GM19372 (cell line): Measurements from ENCODE around the gene TFAP2D.

Experiments
- ATAC-seq: cut with Tn5 transposase; IDR thresholded peaks from one replicate; pipeline ENCODE4 v1.9.1; 2021; ENCODE audit warnings: mild to moderate bottlenecking, low read depth, moderate library complexity; ENCODE audit not compliant: unreplicated experiment

TFAP2D gene

DNA sequence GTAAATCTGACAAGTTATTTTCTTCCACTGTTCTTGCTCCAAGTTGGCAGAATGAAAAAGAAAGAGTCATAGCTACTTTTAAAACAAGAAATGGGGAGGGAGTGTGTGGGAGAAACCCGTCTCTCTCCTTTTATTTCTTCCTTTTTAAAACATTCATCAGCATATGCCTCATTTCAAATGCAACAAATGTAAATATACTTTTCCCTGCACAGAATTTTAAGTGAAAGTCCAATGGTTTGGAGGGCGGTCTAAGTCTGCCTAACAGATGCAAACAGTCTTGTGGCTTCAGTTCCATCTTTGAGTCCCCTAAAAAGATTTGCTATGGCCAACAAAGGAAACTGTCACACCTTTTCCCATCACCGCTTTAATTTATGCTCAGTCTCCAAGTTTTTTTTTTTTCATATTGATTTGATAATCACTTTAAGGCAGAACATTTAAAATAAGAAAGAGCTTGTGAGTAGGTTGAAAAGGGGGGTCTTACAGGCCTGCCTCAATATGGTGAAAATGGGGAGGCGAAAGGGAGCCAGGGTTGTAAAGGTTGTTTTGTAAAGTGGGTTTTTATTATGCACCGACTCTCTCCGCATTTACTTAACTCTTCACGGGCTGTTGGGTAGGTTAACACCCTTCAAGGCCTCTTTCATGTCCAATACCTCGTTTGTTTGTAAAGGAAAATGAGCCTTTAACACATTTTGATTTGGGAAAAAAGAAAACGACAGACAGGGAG is 4.6 kb downstream of the TFAP2D start:
- no peak for ATAC-seq

- no peak for ATAC-seq
These were observed 5.2 kb downstream of the TFAP2D start for GRCh38 chr6:50718566-50718965.

DNA sequence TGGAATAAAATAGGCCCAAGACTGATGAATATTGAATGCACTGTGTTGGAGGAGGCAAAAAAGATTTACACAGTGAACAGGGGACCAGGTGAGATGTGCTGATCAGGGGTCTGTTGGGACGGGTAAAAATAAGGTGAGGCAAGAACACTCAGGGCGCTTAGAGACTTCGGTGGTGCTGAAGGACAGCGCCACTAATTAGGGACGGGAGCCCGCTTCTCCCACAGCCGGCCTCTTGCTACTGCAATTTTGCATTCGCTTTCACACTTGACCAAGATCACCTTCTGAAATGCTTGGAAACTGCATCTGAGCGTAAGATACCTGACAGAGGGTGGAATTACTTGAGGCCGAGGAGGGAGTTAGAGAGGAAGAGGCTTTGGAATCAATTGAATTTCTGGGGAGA is 7.3 kb downstream of the TFAP2D start:
- no peak for ATAC-seq

DNA sequence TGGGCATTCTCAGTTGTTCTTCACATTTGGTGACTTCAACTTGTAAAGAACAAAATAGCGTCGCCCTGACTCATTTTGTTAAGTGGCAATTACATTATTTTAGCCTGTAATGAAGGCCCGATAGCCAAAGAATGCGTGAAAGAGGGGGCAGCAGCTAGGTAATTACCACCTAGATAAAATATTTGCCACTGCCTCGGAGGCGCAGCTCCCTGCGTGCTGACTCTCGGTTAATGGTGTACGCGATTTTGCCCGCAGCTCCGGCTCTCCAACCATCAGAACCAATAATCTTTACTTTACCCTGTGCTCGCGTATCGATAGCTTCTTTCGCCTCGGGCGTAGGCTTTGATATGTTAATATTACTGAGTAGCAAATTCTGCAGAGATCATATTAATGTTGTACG is 8.7 kb downstream of the TFAP2D start:
- no peak for ATAC-seq

DNA sequence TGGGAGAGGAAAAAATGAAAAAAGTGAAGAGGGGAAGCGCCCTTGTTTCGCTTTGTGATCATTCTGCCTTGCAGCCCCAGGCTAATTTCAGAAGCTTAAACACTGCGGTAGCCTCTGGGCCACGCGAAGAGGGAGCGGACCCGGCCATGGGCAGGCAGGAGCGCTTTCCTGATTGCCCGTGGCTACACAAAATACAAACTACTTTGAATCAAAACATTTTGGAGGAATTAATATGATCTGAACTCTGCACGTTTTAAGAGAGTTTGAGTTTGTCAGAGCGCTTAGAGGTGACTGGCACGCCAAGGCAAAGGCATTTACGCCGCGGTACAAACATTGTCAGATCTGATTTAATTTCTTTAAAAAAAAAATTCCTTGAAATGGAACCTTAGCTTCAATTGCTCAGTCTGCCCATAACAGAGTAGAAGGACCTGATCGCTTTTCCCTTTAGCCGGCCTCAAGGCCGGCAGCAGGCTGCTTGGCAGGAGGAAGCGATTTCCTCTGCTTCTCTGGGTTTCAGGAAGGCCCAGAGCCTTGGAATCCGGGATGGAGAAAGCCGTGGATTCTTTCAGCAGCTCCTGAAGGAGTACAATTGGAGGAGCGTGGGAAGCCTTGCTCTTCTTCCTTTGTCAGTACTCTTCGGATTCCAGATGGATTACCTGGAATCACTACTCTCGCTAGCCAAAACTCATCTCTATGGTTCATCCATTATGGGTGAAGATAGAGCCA is 9.7 kb downstream of the TFAP2D start:
- ATAC-seq = no peak

DNA sequence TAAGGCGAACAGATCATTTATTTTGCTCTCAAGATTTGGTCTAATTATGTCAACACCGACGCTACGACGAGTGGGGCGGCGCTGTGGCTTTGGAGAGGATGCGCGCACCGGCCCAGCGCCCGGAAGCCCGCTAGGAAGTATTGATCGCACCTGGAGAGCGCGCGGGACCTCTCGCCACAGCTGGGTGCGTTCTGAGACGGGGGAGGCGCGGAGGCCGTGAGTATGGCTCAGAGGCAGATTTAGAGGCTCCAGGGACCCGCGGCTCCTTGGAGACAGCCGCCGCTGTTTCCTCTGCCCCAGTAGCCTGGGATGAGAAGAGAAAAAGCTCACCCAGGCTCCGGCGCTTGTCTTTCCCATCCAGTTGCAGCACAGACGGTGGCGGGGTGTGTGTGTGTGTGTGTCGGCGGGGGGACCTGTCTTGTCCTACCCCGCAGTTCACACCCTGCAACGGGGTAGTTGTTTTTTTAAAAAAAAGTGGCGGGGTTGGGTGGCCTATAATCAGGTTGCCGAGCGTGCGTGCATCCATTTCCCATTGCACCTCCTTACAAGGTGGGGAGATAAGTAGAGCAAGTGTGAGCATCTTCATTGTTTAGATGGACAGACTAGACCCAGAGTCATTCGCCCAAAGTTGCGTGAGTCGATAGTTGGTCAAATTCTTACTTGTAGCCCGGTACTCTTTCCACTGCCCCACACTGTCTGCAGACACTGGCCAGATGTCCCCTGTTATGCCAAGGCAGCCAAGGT is 11.2 kb downstream of the TFAP2D start:
- no peak for ATAC-seq

DNA sequence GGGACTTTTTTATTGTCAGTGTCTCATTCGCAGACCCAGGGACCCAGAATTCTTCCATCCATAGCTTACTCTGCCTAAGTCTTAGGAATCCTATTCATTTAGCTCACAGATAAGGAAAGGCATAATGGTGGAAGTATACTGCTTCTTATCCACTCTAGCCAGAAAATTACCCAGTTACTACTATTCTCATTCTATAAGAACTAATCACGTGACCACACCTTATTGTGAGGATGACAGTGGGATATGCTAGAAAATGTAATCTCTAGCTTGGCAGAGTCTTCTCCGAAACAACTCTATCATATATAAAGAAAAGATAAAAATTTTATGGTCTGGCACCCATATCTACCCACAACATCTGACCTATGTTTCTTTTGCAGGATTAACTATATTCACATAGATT is 21.2 kb downstream of the TFAP2D start:
- ATAC-seq = no peak

DNA sequence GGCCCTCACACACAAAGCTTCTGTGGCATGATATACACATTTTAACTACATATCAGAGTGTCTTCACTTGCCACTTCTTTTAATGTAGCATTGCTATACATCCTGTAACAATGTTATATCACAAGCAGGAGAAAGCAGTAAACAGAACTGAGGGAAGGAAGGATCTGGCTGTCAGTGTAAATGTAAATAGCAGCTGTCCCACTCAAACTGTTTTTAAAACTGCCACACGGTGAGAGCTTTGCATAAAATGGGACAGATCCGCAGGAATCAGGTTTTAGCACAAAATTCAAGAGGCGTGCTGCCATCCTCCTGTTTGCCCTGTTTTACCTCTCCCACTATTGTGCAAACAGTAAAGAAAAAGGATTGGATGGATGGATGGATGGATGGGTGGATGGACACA is 28.8 kb downstream of the TFAP2D start:
- no peak for ATAC-seq

DNA sequence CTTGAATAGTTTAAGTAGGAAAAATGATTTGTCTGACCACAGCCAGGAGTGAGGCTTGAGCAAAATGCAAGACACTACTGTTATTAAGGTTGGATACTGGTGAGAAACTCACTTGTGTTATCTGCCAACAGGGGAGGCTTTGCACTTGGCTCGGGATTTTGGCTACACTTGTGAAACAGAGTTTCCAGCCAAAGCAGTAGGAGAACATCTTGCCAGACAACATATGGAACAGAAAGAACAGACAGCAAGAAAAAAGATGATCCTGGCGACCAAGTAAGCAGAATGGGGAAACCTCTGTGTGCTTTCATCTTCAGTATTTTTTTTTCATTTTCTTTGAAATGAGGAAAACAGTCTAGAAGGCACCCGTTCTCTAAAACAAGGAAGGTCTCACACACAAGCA is 31.6 kb downstream of the TFAP2D start:
- no peak for ATAC-seq

DNA sequence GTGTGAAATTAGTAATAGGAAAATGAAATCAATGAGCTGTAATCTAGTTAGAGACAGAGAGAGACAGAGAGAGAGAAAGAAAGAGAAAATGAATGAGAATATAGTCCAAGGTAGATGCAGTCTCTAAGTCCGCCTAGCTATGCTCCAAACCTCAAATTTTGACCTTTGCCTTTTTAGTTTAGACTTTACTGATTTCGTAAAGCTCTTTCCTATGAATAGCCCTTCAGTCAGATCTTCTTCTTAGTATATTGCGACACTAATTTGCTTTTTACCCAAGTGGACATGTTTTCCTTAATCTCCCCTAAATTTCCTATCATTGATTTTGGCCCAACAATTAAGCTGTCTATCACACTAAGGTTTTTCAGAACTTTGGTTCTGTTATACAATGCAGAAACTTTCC is 49.5 kb downstream of the TFAP2D start:
- ATAC-seq = no peak

DNA sequence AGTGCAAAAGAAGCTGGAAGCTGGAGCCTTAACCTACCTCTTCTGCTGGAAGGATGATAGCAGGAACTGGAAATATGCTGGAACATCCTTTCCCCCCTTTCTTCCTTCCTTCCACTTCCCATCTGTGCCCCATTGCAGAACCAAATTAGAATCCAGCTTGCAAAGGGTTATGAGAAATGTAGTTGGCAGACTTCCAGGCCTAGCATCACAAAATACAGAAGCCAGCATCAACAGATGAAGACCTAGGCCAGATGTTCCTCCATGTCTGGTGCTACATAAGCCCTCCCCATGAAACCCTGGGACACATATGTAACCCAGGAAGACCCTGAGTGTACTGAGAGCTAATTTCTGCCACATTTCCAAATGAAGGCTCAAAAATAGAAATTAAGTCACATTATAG is 65.4 kb downstream of the TFAP2D start:
- no peak for ATAC-seq

DNA sequence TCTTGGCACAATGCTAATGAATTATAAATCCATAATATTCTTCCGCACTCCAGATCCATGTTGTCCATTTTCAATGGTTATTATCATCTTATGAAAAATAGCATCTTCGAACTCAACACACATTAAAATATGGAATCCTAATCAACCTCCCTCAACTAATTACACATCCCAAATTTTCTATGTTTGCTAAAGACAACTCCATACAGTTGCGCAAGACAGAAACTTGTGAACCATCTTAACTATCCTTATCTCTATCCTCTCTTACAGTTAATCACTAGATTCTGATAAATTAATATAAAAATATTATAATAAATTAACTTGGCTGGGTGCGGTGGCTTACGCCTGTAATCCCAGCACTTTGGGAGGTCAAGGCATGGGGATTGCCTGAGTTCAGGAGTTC is 67.1 kb downstream of the TFAP2D start:
- no peak for ATAC-seq

DNA sequence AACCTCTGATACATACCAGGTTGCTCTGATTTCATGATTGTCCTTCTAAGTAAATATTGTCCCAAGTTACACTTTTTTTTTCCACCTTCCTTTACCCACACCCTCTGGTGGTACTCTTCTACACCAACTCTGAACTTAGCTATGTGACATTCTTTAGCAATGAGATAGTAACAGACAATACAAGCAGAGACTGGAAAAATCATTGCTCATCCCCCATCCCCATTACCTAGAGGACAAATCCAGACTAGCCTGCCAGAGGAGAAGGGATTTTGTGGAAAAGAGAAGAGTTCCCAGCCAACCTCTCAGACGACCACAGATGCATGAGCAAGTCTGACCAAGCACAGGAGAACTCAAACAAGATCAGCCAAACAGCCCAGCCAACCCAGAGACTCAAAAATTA is 72.6 kb downstream of the TFAP2D start:
- no peak for ATAC-seq

- peak; percentile 69 for ATAC-seq
These were observed 78.7 kb downstream of the TFAP2D start for GRCh38 chr6:50791900-50792508.

- no peak for ATAC-seq
These were observed 79.4 kb downstream of the TFAP2D start for GRCh38 chr6:50792771-50793170.

GRCh38 chr6:50795574-50795973 is 82.2 kb downstream of the TFAP2D start:
- no peak for ATAC-seq

- ATAC-seq = no peak
These were observed 91.0 kb downstream of the TFAP2D start for GRCh38 chr6:50804283-50804682.

- ATAC-seq = no peak
These were observed 93.7 kb downstream of the TFAP2D start for GRCh38 chr6:50807035-50807434.

- peak; percentile 35 for ATAC-seq
These were observed 102.2 kb downstream of the TFAP2D start for GRCh38 chr6:50815436-50816114.

- peak; percentile 68 for ATAC-seq
These were observed 102.9 kb downstream of the TFAP2D start for GRCh38 chr6:50816115-50816675.
